Measurements from ENCODE around the gene C15orf62.

The C15orf62 gene

DNA sequence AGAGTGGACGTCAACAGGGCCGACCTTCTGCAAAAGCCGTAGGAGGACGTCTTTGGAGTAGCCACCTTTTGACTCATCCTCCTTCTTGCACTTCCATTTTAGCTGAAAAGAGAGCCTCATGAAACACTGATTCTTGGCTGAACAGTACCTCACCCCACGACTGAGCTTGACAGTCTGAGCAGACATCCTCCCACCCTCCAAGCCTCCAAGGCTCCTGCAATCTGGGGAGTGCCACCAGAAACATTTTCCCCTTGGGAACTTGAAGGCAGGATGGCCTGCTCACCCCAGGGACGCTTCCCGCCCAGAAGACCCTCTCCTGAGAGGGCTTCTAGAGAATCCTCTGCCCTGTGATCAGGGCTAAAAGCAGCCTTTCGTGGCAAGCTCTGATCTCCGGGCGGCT, 5.2 kb downstream of the C15orf62 start:
- DNase-seq (ENCODE audit: extremely low spot score): no peak
- CTCF ChIA-PET: no interaction called here
- POLR2A ChIA-PET: no interaction called here
- no peak for TF ChIP-seq NFRKB (IDR thresholded peaks at IDR 0.05)
- no peak for TF ChIP-seq BHLHE40 (IDR thresholded peaks at IDR 0.05; ENCODE audit: borderline replicate concordance)
- no peak for TF ChIP-seq LEF1 (IDR thresholded peaks at IDR 0.05; ENCODE audit: borderline replicate concordance)
- TF ChIP-seq CTBP1 (IDR thresholded peaks at IDR 0.05; ENCODE audit: borderline replicate concordance): no peak
- no peak for TF ChIP-seq FOXK2 (IDR thresholded peaks at IDR 0.05)
- no peak for TF ChIP-seq SUZ12 (IDR thresholded peaks at IDR 0.05)
- TF ChIP-seq TARDBP (IDR thresholded peaks at IDR 0.05): no peak
- no peak for TF ChIP-seq SP1 (IDR thresholded peaks at IDR 0.05)
- TF ChIP-seq ARNT (IDR thresholded peaks at IDR 0.05): no peak
- no peak for TF ChIP-seq HDGF (IDR thresholded peaks at IDR 0.05; ENCODE audit: borderline replicate concordance)
- TF ChIP-seq FOXA1 (IDR thresholded peaks at IDR 0.05): no peak
- TF ChIP-seq, protein P1, sequence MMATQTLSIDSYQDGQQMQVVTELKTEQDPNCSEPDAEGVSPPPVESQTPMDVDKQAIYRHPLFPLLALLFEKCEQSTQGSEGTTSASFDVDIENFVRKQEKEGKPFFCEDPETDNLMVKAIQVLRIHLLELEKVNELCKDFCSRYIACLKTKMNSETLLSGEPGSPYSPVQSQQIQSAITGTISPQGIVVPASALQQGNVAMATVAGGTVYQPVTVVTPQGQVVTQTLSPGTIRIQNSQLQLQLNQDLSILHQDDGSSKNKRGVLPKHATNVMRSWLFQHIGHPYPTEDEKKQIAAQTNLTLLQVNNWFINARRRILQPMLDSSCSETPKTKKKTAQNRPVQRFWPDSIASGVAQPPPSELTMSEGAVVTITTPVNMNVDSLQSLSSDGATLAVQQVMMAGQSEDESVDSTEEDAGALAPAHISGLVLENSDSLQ (IDR thresholded peaks at IDR 0.05): no peak
- TF ChIP-seq ZNF384 (IDR thresholded peaks at IDR 0.05): no peak
- TF ChIP-seq ELF4 (IDR thresholded peaks at IDR 0.05): no peak
- TF ChIP-seq L3MBTL2 (conservative IDR thresholded peaks at IDR 0.05): no peak

DNA sequence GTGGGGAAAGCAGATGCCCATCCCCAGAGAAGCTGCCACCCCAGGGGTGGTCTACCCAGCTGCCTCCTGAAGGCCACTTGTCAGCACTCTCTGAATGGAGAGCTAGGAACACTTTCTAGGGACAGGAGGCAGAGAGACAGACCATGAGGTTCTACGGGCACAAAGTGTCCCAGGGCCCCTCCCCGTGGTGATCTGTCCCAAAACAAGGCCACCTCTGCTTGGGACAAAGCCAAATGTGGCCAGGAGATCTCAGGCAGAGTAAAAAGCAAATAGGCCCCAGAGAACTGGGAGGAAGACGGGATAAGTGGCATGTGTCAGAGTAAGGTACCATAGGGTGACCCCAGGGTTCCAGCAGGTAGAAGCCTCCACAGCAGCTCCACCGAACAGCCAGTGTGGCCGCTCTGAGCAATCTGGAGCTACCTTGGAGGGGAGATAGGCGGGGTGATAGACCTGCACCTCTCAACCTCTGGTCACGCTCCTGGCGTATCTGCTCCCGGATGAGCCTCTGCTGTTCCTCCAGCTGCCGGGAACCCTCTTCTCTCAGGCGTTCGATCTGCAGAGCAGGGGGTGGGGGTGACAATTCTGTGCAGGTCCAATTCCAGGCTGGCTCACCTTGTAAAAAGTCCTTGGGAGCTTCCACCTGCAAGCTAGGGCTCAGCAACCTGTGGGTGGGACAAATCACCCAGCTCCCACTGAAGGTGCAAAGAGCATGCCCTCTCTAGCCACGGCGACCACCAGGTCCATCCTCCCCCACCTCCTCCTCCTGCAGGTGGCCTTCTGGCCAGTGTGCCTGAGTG, 6.2 kb downstream of the C15orf62 start:
- DNase-seq (ENCODE audit: extremely low spot score): no peak
- no peak for TF ChIP-seq ZNF384 (IDR thresholded peaks at IDR 0.05)
- TF ChIP-seq CTBP1 (IDR thresholded peaks at IDR 0.05; ENCODE audit: borderline replicate concordance): no peak
- TF ChIP-seq FOXA1 (IDR thresholded peaks at IDR 0.05): no peak
- POLR2A ChIA-PET: interaction anchor here (0.8 kb wide), 1 partner anchor 31 kb away, joined by 3 read pairs; the partner anchor contains the start of genes DNAJC17 and ZFYVE19
- CTCF ChIA-PET: interaction anchor here (0.7 kb wide), 2 partner anchors 11 to 116 kb away, joined by 4 read pairs; no protein-coding TSS in a partner anchor

DNA sequence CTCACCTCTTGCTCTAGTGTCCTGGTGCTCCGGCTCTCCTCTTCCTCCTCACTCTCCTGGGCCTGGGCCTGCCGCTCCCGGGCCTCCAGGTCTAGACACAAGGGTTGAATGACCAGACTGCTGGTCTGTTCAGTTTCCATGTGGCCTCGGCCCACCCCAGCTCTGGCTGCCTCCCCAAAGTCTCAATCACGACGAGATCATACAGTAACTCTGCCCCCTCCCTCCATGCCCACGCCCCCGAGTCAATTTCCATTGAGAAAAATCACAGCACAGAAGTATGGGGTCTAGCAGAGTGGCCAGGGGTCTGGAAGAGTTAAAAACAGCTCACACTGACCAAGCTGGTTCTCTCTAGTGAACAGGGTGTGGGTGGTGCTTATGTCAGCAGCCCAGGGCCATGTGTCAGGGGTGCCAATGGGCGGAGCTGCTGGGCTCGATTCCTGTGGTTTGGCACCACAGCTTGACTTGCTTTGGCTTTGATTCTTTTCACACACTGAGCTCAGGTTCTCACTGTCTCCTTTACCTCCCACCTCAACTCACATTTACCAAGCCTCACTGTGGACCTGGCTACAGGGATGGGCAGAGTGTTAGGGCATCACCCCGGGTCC, 6.9 kb downstream of the C15orf62 start:
- DNase-seq (ENCODE audit: extremely low spot score): no peak
- POLR2A ChIA-PET: no interaction called here
- CTCF ChIA-PET: interaction anchor here (0.6 to 0.7 kb wide), 3 partner anchors 10 to 355 kb away, joined by 4 read pairs; no protein-coding TSS in a partner anchor
- TF ChIP-seq, protein P1 (IDR thresholded peaks at IDR 0.05): no peak
- TF ChIP-seq FOXK2 (IDR thresholded peaks at IDR 0.05): no peak

DNA sequence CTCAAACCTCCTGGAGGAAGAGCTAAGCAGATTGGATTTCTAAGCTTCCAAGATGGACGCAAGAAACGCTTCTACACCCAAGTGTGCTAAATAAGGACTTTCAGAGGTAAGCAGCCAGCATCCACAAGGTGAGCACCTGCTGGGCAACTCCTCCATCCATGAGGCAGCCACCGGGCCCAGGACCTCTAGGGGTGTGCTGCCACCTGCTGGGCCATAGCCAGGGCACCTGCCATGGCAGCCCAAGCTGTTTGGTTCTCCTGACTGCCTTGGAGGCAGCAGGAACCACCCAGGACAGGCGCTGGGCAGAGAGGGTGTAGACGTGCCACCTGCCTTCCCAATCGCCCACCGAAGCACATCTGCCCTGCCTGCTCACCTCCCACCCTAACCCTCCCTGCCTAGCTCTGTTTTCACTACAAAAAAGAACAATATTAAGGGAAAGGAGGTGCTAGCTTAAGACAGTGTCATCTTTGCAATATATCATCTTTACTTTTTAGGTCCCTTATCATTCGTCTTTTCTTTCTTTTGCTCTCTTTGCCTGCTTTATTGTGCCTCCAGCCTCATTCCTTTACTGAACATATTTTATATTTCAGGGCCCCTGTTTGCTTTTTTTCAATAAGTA, 12.9 kb downstream of the C15orf62 start:
- peak; percentile 44 for DNase-seq (ENCODE audit: extremely low spot score)
- TF ChIP-seq SP1 (IDR thresholded peaks at IDR 0.05): no peak
- TF ChIP-seq, protein P1 (IDR thresholded peaks at IDR 0.05): no peak
- no peak for TF ChIP-seq LEF1 (IDR thresholded peaks at IDR 0.05; ENCODE audit: borderline replicate concordance)
- POLR2A ChIA-PET: interaction anchor here (0.8 kb wide), 1 partner anchor 25 kb away, joined by 4 read pairs; the partner anchor contains the start of gene DNAJC17
- CTCF ChIA-PET: interaction anchor here (0.6 to 2.1 kb wide), 10 partner anchors 13 to 197 kb away, joined by 3 to 10 read pairs (median 4); partner anchors contain the start of gene C15orf62

DNA sequence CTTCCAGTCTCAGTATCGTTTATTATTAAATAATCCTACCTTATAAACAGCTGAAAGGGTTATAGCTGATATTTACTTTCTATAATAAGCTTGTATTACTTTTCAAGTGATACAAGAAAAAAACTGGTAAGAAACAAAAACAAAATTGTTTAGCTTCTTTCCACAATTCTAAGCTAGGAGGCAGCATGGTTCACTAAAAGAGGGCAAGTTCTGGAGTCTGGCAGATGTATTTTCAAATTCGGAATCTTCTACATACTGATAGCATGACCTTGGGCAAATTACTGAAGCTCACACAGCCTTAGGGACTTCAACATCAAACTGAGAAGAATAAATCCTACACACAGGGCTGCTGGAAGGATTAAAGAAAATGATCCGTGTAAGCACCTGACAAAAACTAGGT, 15.4 kb downstream of the C15orf62 start:
- POLR2A ChIA-PET: no interaction called here
- DNase-seq (ENCODE audit: extremely low spot score): no peak
- CTCF ChIA-PET: interaction anchor here (0.6 to 1.8 kb wide), 5 partner anchors 21 to 506 kb away, joined by 3 to 5 read pairs (median 3); partner anchors contain the start of gene GCHFR
- no peak for TF ChIP-seq TARDBP (IDR thresholded peaks at IDR 0.05)
- no peak for TF ChIP-seq FOXA1 (IDR thresholded peaks at IDR 0.05)
- TF ChIP-seq L3MBTL2 (conservative IDR thresholded peaks at IDR 0.05): no peak

DNA sequence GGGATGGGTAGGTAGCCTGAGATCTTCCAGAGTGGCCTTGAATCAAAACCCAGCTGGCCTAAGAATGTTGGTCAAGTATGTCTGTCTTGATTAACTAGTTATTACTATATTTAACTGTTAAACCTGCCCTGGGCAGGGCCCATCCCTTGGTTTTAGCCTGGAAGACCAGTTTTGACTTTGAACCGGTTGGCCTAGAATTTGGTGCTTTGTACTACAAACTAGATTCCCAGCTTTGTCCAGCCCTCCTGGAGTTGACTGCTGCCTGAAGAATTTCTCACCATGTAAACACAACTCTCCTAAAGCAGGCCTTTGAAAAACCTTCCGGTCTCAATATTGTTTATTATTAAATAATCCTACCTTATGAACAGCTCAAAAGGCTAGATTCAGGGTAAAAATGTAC, 16.0 kb downstream of the C15orf62 start:
- CTCF ChIA-PET: interaction anchor here (0.6 to 1.8 kb wide), 6 partner anchors 9 to 505 kb away, joined by 3 to 5 read pairs (median 3); partner anchors contain the start of gene GCHFR
- no peak for TF ChIP-seq LEF1 (IDR thresholded peaks at IDR 0.05; ENCODE audit: borderline replicate concordance)
- no peak for TF ChIP-seq CTBP1 (IDR thresholded peaks at IDR 0.05; ENCODE audit: borderline replicate concordance)
- no peak for TF ChIP-seq SUZ12 (IDR thresholded peaks at IDR 0.05)
- TF ChIP-seq L3MBTL2 (conservative IDR thresholded peaks at IDR 0.05): no peak
- TF ChIP-seq FOXA1 (IDR thresholded peaks at IDR 0.05): no peak
- no peak for TF ChIP-seq BHLHE40 (IDR thresholded peaks at IDR 0.05; ENCODE audit: borderline replicate concordance)
- TF ChIP-seq FOXK2 (IDR thresholded peaks at IDR 0.05): no peak
- TF ChIP-seq SP1 (IDR thresholded peaks at IDR 0.05): no peak
- TF ChIP-seq TARDBP (IDR thresholded peaks at IDR 0.05): no peak
- no peak for DNase-seq (ENCODE audit: extremely low spot score)
- POLR2A ChIA-PET: no interaction called here
